Glutamatergic neuron (in vitro differentiated cells): ENCODE data around the gene POU2F2. TPM values are rescaled to one million over a fixed set of nuclear protein-coding genes. Genes with fewer than 3 reads are reported as not detected.
A peak's percentile ranks its signal among the peaks of the same experiment; 100 is the strongest.

Experiments
- DNase-seq: peaks from one replicate; pipeline ENCODE4 v3.0.0; 2022
- H3K27ac Mint-ChIP-seq: one replicate; pipeline ENCODE4 v1.8.0; 2020; ENCODE audit warnings: mild to moderate bottlenecking, mixed read lengths, inconsistent platforms; ENCODE audit not compliant: unreplicated experiment
- H3K27me3 Mint-ChIP-seq: one replicate; pipeline ENCODE4 v1.8.0; 2020; ENCODE audit warnings: mild to moderate bottlenecking, moderate library complexity, mixed read lengths, inconsistent platforms; ENCODE audit not compliant: unreplicated experiment
- H3K36me3 Mint-ChIP-seq: one replicate; pipeline ENCODE4 v1.8.0; 2020; ENCODE audit warnings: mild to moderate bottlenecking, mixed read lengths, inconsistent platforms; ENCODE audit not compliant: unreplicated experiment
- H3K4me1 Mint-ChIP-seq: one replicate; pipeline ENCODE4 v1.8.0; 2020; ENCODE audit warnings: mild to moderate bottlenecking, low read depth, mixed read lengths, inconsistent platforms; ENCODE audit not compliant: unreplicated experiment
- H3K4me3 Mint-ChIP-seq: one replicate; pipeline ENCODE4 v1.8.0; 2020; ENCODE audit warnings: mild to moderate bottlenecking, mixed read lengths, inconsistent platforms; ENCODE audit not compliant: unreplicated experiment
- H3K9me3 Mint-ChIP-seq: one replicate; pipeline ENCODE4 v1.8.0; 2020; ENCODE audit warnings: mild to moderate bottlenecking, moderate library complexity, mixed read lengths, inconsistent platforms; ENCODE audit not compliant: unreplicated experiment
- total RNA-seq: library from RNA; stranded (reverse); fragmentation: NEBNext Ultra II Directional; extraction: Animal tissue kit (Norgen Biotek cat#: 25700); gene quantifications from one replicate; pipeline ENCODE4 v1.2.1, GENCODE V29; 2021; ENCODE audit not compliant: unreplicated experiment
- TF ChIP-seq, protein P1 (sequence below): fragments of 200-600 bp; sonication (generic); IDR thresholded peaks from one replicate; pipeline ENCODE4 v1.5.0; 2021; ENCODE audit not compliant: partially characterized antibody, unreplicated experiment

The POU2F2 gene
- total RNA-seq, 1 donor from 2014 or later: 53.4 TPM

DNA sequence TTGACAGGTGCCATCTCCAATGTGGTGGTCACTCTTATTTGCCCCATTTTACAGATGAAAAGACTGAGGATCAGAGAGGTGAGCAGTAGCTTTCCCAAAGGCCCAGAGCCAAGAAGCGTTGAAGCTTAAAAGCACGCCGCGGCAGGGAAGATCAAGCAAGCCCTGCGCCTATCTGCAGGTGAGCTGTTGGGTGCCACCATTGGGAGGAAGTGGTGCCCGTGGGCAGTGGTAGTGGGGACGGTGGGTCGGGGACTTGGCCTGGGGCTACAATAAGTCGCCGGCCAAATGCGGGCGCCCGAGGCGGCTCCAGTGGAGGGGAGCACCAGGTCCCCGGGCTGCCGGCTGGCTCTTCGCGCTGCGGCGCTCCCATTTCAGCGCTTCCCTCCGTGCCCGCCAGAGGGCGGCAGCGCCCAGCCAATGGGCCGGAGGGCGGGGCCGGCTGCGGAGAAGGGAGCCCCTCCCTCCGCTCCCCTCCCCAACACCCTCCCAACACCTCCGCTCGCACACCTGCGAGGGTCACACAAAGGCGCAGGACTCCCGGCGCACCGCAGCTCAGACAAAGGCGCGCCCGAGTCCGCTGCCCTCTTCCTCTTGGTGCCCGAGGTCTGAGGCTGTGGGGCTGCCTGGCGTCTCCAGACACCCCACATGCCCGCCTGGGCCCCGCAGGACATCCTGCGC is 744 bp upstream of the POU2F2 start:
- H3K9me3 Mint-ChIP-seq: peaks cover 22% of the 10 kb centered on the region
- peak overlapping the region; percentile 77 for H3K27ac Mint-ChIP-seq
- TF ChIP-seq, protein P1, sequence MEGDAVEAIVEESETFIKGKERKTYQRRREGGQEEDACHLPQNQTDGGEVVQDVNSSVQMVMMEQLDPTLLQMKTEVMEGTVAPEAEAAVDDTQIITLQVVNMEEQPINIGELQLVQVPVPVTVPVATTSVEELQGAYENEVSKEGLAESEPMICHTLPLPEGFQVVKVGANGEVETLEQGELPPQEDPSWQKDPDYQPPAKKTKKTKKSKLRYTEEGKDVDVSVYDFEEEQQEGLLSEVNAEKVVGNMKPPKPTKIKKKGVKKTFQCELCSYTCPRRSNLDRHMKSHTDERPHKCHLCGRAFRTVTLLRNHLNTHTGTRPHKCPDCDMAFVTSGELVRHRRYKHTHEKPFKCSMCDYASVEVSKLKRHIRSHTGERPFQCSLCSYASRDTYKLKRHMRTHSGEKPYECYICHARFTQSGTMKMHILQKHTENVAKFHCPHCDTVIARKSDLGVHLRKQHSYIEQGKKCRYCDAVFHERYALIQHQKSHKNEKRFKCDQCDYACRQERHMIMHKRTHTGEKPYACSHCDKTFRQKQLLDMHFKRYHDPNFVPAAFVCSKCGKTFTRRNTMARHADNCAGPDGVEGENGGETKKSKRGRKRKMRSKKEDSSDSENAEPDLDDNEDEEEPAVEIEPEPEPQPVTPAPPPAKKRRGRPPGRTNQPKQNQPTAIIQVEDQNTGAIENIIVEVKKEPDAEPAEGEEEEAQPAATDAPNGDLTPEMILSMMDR: peak; percentile 99
- H3K4me1 Mint-ChIP-seq: peaks cover 34% of the 10 kb centered on the region
- peak; percentile 82 for DNase-seq
- peaks cover 4% of the 10 kb centered on the region for H3K36me3 Mint-ChIP-seq
- peaks cover 26% of the 10 kb centered on the region for H3K27me3 Mint-ChIP-seq
- H3K4me3 Mint-ChIP-seq: peak overlapping the region; percentile 83

DNA sequence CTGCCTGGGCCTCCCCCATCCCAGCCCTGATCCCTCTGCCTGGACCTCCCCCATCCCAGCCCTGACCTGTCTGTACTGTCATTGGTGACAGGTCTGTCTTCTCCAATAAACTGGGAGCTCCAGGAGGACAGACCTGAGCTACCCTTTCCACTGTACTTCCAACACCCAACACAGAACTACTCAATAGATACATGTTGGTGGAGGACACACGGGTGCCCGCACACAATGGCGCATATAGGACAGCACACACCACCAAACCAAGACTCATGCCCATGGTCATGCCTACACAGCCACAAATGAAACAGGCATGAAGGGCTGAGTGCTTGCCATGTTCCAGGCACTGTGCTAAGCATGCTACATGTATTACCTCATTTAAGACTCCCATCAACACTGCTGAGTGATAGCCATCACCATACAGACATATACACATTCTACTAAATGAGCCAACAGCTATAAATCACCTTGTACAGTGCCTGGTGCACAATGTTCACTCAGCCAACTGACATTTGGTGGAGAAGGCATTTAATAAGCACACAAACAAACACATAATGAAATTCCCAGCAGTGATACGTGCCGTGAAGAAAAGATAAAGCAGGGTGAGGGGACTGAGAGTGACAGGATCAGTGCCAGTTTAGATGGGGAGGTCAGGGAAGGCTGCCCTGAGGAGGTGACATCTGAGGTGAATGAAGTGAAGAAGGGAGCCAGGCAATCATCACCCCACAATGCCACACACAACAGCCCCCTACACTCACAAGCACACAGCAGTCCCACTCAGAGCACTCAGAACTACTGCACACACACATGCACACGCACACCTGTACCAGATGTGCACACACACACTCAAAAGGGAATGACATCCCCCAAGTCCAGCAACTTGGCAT is 857 bp downstream of the POU2F2 start:
- Mint-ChIP-seq H3K27me3 (peaks cover 25% of the 10 kb centered on the region), H3K27ac (peak overlapping the region; percentile 29), H3K9me3 (peaks cover 24% of the 10 kb centered on the region), H3K4me1 (peaks cover 36% of the 10 kb centered on the region), H3K36me3 (no peaks in the 10 kb centered on the region), H3K4me3 (peak overlapping the region; percentile 76)
- no peak for DNase-seq
- TF ChIP-seq, protein P1: no peak

DNA sequence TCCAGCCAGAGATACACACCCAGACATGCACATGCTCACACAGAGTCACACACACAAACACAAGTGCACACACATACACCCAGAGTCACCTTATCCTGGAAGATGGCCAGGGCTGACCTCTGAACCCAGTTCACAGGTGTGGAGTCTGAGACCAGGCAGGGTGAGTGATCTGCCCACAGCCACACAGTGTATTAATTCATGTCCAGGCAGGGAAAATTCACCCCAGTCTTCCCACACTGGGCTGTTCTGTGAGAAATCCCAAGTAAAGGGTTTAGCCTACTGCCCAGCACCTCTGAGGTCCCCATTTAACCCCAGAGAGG is 2.0 kb downstream of the POU2F2 start:
- Mint-ChIP-seq H3K27me3 (peaks cover 26% of the 10 kb centered on the region), H3K27ac (peak overlapping the region; percentile 69), H3K4me3 (peak overlapping the region; percentile 32), H3K36me3 (no peaks in the 10 kb centered on the region), H3K4me1 (peaks cover 36% of the 10 kb centered on the region), H3K9me3 (peaks cover 24% of the 10 kb centered on the region)
- TF ChIP-seq, protein P1: no peak
- DNase-seq: no peak

DNA sequence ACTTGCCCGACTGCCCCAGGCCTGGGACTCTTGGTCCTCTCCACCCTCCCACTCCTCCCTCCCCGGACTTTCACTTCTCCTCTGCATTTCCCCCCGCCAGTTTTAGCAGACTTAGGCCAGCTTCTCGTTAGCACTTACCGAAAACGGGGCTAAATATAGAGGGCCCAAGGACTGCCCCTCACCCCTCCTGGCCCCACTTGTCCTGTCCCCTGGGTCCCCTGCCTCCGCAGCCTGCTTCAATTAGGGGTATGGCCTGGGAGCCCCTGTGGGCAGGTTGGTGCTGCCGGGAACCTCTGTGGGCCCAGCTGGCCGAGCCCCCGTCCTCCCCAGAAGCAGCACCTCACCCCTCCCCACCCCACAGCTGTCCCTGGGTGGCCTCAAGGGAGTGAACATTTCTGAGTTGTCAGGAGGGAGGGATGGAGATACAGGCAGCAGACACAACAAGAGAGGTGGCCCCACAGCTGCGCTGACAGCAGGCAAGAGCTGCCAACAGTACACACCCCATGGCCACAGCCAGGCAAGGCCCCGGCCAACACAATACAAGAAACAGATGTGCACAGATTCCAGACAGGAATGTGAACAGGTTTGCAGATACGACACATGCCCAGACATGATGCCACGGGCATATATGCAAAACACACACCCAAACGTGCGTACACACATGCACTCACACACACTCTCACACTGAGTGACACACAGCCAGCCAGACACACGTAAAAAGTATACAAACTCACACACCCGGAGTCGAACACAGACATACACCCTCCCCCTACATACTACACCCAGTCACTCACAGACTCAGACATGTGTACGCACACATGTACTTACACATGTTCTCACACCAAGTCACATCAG is 2.6 kb downstream of the POU2F2 start:
- Mint-ChIP-seq H3K36me3 (peaks cover under 1% of the 10 kb centered on the region), H3K27me3 (peaks cover 26% of the 10 kb centered on the region)
- peak; percentile 67 for DNase-seq

More for the DNA sequence above, 2.6 kb downstream of the POU2F2 start:
- H3K4me3 Mint-ChIP-seq: peak overlapping the region; percentile 32
- peaks cover 33% of the 10 kb centered on the region for H3K4me1 Mint-ChIP-seq
- peaks cover 24% of the 10 kb centered on the region for H3K9me3 Mint-ChIP-seq
- H3K27ac Mint-ChIP-seq: peak overlapping the region; percentile 69
- TF ChIP-seq, protein P1: no peak
